ENCODE measurements around the gene CR1. TPM values are rescaled to one million over a fixed set of nuclear protein-coding genes. Genes with fewer than 3 reads are reported as not detected.

Gene CR1
- total RNA-seq, 1 experiment from 2014 or later, result not detected

GRCh38 chr1:207487636-207488035 lies 8.3 kb upstream of the CR1 start:
- DNase-seq (ENCODE audit: low read depth, low spot score), result no peak
- no peak overlapping the region for H3K27ac ChIP-seq (ENCODE audit: low read length)
- no peaks in the 10 kb centered on the region for H3K4me1 ChIP-seq (ENCODE audit: control insufficient read depth, insufficient read depth, low read length)
- no peak for ATAC-seq
- in situ Hi-C loops (cut with HindIII; ENCODE audit: low pct_unique_long_range_greater_than_20kb, low sequenced_read_pairs), result no loop called here
- no peak overlapping the region for H3K4me3 ChIP-seq (ENCODE audit: low read depth in 2 of 2, low read length in 2 of 2)
- POLR2A ChIA-PET, result no interaction called here
- no peaks in the 10 kb centered on the region for H3K9me3 ChIP-seq (ENCODE audit: control insufficient read depth, insufficient read depth, low read depth, low read length)
- intact Hi-C loops (cut with micrococcal nuclease; ENCODE audit: unreplicated experiment), result no loop called here
- no TSS peak for BruUV-seq (replicated peaks)
- H3K27me3 ChIP-seq (ENCODE audit: control insufficient read depth, insufficient read depth, low read length), result no peaks in the 10 kb centered on the region; the same call in 1 of the 2 replicates
- CTCF ChIA-PET, result no interaction called here
- TF ChIP-seq REST (IDR thresholded peaks at IDR 0.05; ENCODE audit: insufficient read depth in 1 of 2, low read depth in 2 of 2, low read length in 1 of 2), result no peak
- TF ChIP-seq TCF7L2 (IDR thresholded peaks at IDR 0.05; ENCODE audit: low read depth, low read length), result no peak
- TF ChIP-seq SIN3A (IDR thresholded peaks at IDR 0.05; ENCODE audit: borderline replicate concordance, insufficient read depth, low read depth, low read length), result no peak
- no peak for TF ChIP-seq POLR2AphosphoS5 (IDR thresholded peaks at IDR 0.05; ENCODE audit: low read depth, low read length)
- TF ChIP-seq CTCF (IDR thresholded peaks at IDR 0.05), result no peak
- no peaks in the 10 kb centered on the region for H3K36me3 ChIP-seq (ENCODE audit: control insufficient read depth, insufficient read depth, low read length)

GRCh38 chr1:207493212-207493611 lies 2.7 kb upstream of the CR1 start:
- ChIA-PET CTCF (no interaction called here), POLR2A (no interaction called here)
- Histone ChIP-seq H3K4me1 (ENCODE audit: control insufficient read depth, insufficient read depth, low read length) (no peaks in the 10 kb centered on the region), H3K9me3 (ENCODE audit: control insufficient read depth, insufficient read depth, low read depth, low read length) (no peaks in the 10 kb centered on the region), H3K4me3 (ENCODE audit: low read depth in 2 of 2, low read length in 2 of 2) (no peak overlapping the region), H3K27me3 (ENCODE audit: control insufficient read depth, insufficient read depth, low read length) (peaks cover 12% of the 10 kb centered on the region), H3K27ac (ENCODE audit: low read length) (no peak overlapping the region), H3K36me3 (ENCODE audit: control insufficient read depth, insufficient read depth, low read length) (no peaks in the 10 kb centered on the region)
- intact Hi-C loops (cut with micrococcal nuclease; ENCODE audit: unreplicated experiment) (no loop called here), in situ Hi-C loops (cut with HindIII; ENCODE audit: low pct_unique_long_range_greater_than_20kb, low sequenced_read_pairs) (no loop called here)
- no TSS peak for BruUV-seq (replicated peaks)
- no peak for TF ChIP-seq CTCF (IDR thresholded peaks at IDR 0.05)
- TF ChIP-seq POLR2AphosphoS5 (IDR thresholded peaks at IDR 0.05; ENCODE audit: low read depth, low read length), result no peak
- TF ChIP-seq SIN3A (IDR thresholded peaks at IDR 0.05; ENCODE audit: borderline replicate concordance, insufficient read depth, low read depth, low read length), result no peak
- TF ChIP-seq REST (IDR thresholded peaks at IDR 0.05; ENCODE audit: insufficient read depth in 1 of 2, low read depth in 2 of 2, low read length in 1 of 2), result no peak
- TF ChIP-seq TCF7L2 (IDR thresholded peaks at IDR 0.05; ENCODE audit: low read depth, low read length), result no peak
- ATAC-seq (no peak), DNase-seq (ENCODE audit: low read depth, low spot score) (no peak)
